GM20000 (cell line): ENCODE results near the gene OCIAD2.
"Not testable (repeated sequence)": the region's sequence is repeated elsewhere in the genome, so short reads cannot be mapped to it uniquely, and the experiment has no call there.

Experiments used
- DNase-seq: peaks from one replicate; pipeline ENCODE4 v3.0.0; 2012; ENCODE audit warnings: low spot score
- CTCF ChIP-seq: IDR thresholded peaks from 2 replicates; pipeline ENCODE4 v1.5.1; 2012; ENCODE audit warnings: mild to moderate bottlenecking, control low read depth; ENCODE audit errors: extremely low read depth, missing control alignments

OCIAD2 gene

DNA sequence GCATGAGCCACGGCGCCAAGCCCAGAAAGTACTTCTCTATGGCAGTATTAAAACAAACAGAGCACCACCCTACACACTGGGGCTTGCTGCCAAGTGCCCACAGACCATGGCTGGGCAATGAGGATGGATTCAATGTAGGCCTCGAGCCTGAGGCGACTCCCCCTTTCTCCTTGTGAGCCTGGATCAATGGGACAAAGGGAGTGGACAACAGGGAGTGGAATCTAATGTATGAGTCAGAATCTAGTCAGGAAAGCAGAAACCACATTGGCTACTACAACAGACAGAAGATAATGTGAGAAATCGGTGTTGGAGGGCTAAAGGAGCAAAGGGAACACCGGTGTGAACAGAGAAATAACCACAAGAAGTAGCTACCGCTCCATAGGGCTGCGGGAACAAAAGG, 37.7 kb upstream of the OCIAD2 start:
- no peak for TF ChIP-seq CTCF
- no peak for DNase-seq

- DNase-seq: no peak
- TF ChIP-seq CTCF: peak; percentile 10
Measured at GRCh38 chr4:48943387-48943786, 36.8 kb upstream of the OCIAD2 start.

DNA sequence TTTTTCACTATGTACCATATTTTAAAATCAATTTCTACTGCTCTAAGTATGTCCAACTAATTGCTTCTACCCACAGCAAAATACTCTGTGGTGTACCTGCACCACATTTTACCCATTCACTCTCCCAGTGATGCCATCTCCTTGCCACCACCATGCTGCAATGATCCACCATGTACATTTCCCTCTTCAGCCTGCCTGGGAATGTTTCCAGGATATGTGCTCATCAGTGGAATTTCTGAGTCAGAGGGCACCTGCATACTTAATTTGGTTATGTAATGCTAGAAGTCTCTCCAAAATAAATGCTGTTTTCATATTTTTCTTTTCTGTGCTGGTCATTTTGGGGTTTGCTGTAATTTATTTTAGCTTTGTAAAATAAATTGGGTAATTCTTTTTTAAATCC, 33.2 kb upstream of the OCIAD2 start:
- no peak for DNase-seq

DNA sequence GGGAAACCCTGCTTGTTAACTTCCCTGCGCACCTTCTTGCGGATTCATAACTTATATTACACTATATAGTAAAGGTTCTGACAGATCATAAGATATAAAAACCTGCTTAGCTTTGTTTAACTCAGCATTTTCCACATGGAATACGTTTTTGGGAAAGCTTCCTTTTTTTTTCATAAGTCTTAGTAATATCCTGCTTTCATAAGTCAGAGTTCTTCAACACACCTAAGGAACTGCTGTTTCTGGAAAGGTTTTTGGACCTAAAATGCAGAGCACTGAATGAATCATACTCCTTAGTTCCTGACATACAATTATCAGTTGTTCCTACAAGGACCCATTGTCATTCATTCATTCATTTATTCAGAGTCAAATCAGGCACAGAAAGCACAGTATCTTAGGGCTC, 32.3 kb upstream of the OCIAD2 start:
- no peak for DNase-seq

More for the DNA sequence above, 33.2 kb upstream of the OCIAD2 start:
- no peak for TF ChIP-seq CTCF

GRCh38 chr4:48937033-48937432, 30.5 kb upstream of the OCIAD2 start:
- no peak for TF ChIP-seq CTCF
- no peak for DNase-seq

More for the DNA sequence above, 32.3 kb upstream of the OCIAD2 start:
- no peak for TF ChIP-seq CTCF

- DNase-seq: no peak
- no peak for TF ChIP-seq CTCF
Measured at GRCh38 chr4:48931459-48931858, 24.9 kb upstream of the OCIAD2 start.

DNA sequence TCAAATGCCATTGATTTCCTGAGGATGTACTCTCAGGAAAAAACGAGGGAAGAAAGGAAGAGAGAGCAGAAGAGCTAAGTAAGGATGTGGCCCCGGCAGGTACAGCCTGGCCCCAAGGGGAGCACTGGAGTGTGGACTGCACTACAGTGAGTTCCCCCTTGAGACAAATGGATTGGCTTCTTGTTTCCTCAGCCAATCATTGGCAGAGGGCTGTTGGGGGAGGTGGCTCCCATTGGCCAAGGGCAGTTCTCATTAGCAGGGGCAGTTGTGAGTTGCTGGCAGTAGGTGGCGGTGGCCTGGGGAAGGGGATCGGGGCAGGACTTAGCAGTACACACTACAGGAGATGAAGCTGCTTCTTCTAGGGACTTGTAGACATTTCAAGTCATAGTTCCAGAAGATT, 24.1 kb upstream of the OCIAD2 start:
- no peak for DNase-seq
- TF ChIP-seq CTCF: no peak

- no peak for TF ChIP-seq CTCF
- no peak for DNase-seq
Measured at GRCh38 chr4:48924416-48924815, 17.8 kb upstream of the OCIAD2 start.

DNA sequence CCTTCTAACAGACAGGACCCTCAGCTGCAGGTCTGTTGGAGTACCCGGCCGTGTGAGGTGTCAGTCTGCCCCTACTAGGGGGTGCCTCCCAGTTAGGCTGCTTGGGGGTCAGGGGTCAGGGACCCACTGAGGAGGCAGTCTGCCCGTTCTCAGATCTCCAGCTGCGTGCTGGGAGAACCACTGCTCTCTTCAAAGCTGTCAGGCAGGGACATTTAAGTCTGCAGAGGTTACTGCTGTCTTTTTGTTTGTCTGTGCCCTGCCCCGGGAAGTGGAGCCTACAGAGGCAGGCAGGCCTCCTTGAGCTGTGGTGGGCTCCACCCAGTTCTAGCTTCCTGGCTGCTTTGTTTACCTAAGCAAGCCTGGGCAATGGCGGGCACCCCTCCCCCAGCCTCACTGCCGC, 16.5 kb upstream of the OCIAD2 start:
- not testable (repeated sequence) for DNase-seq
